Endothelial cell of umbilical vein (primary cell): ENCODE data around the gene ELOVL2.
"Not testable (repeated sequence)": the region's sequence is repeated elsewhere in the genome, so short reads cannot be mapped to it uniquely, and the experiment has no call there.

Source experiments
- CTCF ChIP-seq, 2 donors: IDR thresholded peaks; 1 replicate in 1 of 2; 2 replicates in 1 of 2; pipeline ENCODE4 v1.5.1; 2011; ENCODE audit warnings: low read length in 2 of 2, mild to moderate bottlenecking in 2 of 2, moderate library complexity in 2 of 2, control low read depth in 1 of 2, inconsistent platforms in 1 of 2, low read depth in 1 of 2; ENCODE audit not compliant: insufficient read depth in 1 of 2; ENCODE audit errors: extremely low read depth in 1 of 2
- EZH2 ChIP-seq: IDR thresholded peaks from 2 replicates; pipeline ENCODE4 v1.6.1; 2012; ENCODE audit warnings: borderline replicate concordance, low read depth, mild to moderate bottlenecking, moderate library complexity, low read length, inconsistent platforms; ENCODE audit not compliant: severe bottlenecking
- FOS ChIP-seq: IDR thresholded peaks from 2 replicates; pipeline ENCODE4 v1.6.1; 2011; ENCODE audit warnings: mild to moderate bottlenecking, low read length, moderate library complexity, borderline replicate concordance; ENCODE audit not compliant: insufficient read depth
- GATA2 ChIP-seq: IDR thresholded peaks from 2 replicates; pipeline ENCODE4 v1.7.0; 2011; ENCODE audit warnings: low read depth, mild to moderate bottlenecking, moderate library complexity, mixed read lengths, low read length; ENCODE audit not compliant: insufficient read length, insufficient read depth
- JUN ChIP-seq: IDR thresholded peaks from 2 replicates; pipeline ENCODE4 v1.6.1; 2011; ENCODE audit warnings: borderline replicate concordance, low read depth; ENCODE audit not compliant: insufficient read length, insufficient read depth
- MAX ChIP-seq: IDR thresholded peaks from 2 replicates; pipeline ENCODE4 v1.6.1; 2011; ENCODE audit not compliant: insufficient read depth, insufficient read length
- MYC ChIP-seq: IDR thresholded peaks from one replicate; pipeline ENCODE4 v1.6.1; 2011; ENCODE audit warnings: mild to moderate bottlenecking, low read depth, low read length
- POLR2A ChIP-seq: IDR thresholded peaks from 2 replicates; pipeline ENCODE4 v1.6.1; 2012; ENCODE audit warnings: low read depth, mild to moderate bottlenecking, control low read depth, low read length
- POLR2AphosphoS5 ChIP-seq: IDR thresholded peaks from 2 replicates; pipeline ENCODE4 v1.6.1; 2012; ENCODE audit warnings: low read depth, mild to moderate bottlenecking, control low read depth, low read length, moderate library complexity; ENCODE audit not compliant: insufficient read depth

- TF ChIP-seq POLR2A; POLR2AphosphoS5; CTCF (IDR thresholded peaks at IDR 0.05; ENCODE audit: extremely low read depth in 1 of 2, insufficient read depth in 1 of 2, low read depth in 1 of 2, low read length in 2 of 2); EZH2; MAX; JUN; MYC; GATA2; FOS: not testable (repeated sequence)
Observed at GRCh38 chr6:10984959-10985358, 59.1 kb downstream of the ELOVL2 start.
